ENCODE measurements around the gene ACOXL.

ACOXL gene

GRCh38 chr2:110872521-110872920, 140.1 kb downstream of the ACOXL start:
- FAIRE-seq (no peak), DNase-seq (ENCODE audit: insufficient read length, low spot score) (no peak)

GRCh38 chr2:110873056-110873502, 140.7 kb downstream of the ACOXL start:
- no peak for FAIRE-seq
- DNase-seq (ENCODE audit: insufficient read length, low spot score) = no peak

- DNase-seq (ENCODE audit: insufficient read length, low spot score) = no peak
- FAIRE-seq = no peak
Observed at GRCh38 chr2:110873597-110874452, 141.5 kb downstream of the ACOXL start.

GRCh38 chr2:110874453-110875383, 142.3 kb downstream of the ACOXL start:
- FAIRE-seq = no peak
- DNase-seq (ENCODE audit: insufficient read length, low spot score) = no peak

GRCh38 chr2:110875384-110875725, 143.0 kb downstream of the ACOXL start:
- FAIRE-seq = no peak
- DNase-seq (ENCODE audit: insufficient read length, low spot score) = no peak

GRCh38 chr2:110876167-110876999, 144.0 kb downstream of the ACOXL start:
- DNase-seq (ENCODE audit: insufficient read length, low spot score) (no peak), FAIRE-seq (no peak)

- no peak for FAIRE-seq
- no peak for DNase-seq (ENCODE audit: insufficient read length, low spot score)
Observed at GRCh38 chr2:110877031-110877827, 144.9 kb downstream of the ACOXL start.

GRCh38 chr2:110878150-110878549, 145.8 kb downstream of the ACOXL start:
- DNase-seq (ENCODE audit: insufficient read length, low spot score) (no peak), FAIRE-seq (no peak)

GRCh38 chr2:110881908-110882307, 149.5 kb downstream of the ACOXL start:
- FAIRE-seq = no peak
- no peak for DNase-seq (ENCODE audit: insufficient read length, low spot score)

- no peak for FAIRE-seq
Observed at GRCh38 chr2:110883406-110883805, 151.0 kb downstream of the ACOXL start.

GRCh38 chr2:110885256-110885655, 152.9 kb downstream of the ACOXL start:
- FAIRE-seq = no peak
- no peak for DNase-seq (ENCODE audit: insufficient read length, low spot score)

More at GRCh38 chr2:110883406-110883805, 151.0 kb downstream of the ACOXL start:
- DNase-seq (ENCODE audit: insufficient read length, low spot score) = no peak

- FAIRE-seq = no peak
- no peak for DNase-seq (ENCODE audit: insufficient read length, low spot score)
Observed at GRCh38 chr2:110886826-110887573, 154.6 kb downstream of the ACOXL start.

- DNase-seq (ENCODE audit: insufficient read length, low spot score) = no peak
- FAIRE-seq = no peak
Observed at GRCh38 chr2:110888411-110888810, 156.0 kb downstream of the ACOXL start.

GRCh38 chr2:110891626-110892025, 159.3 kb downstream of the ACOXL start:
- no peak for FAIRE-seq

GRCh38 chr2:110896226-110896625, 163.9 kb downstream of the ACOXL start:
- FAIRE-seq = no peak

More at GRCh38 chr2:110891626-110892025, 159.3 kb downstream of the ACOXL start:
- DNase-seq (ENCODE audit: insufficient read length, low spot score) = no peak

GRCh38 chr2:110897966-110898365, 165.6 kb downstream of the ACOXL start:
- DNase-seq (ENCODE audit: insufficient read length, low spot score) (no peak), FAIRE-seq (no peak)

More at GRCh38 chr2:110896226-110896625, 163.9 kb downstream of the ACOXL start:
- no peak for DNase-seq (ENCODE audit: insufficient read length, low spot score)

GRCh38 chr2:110900191-110900590, 167.8 kb downstream of the ACOXL start:
- no peak for FAIRE-seq

GRCh38 chr2:110903548-110903947, 171.2 kb downstream of the ACOXL start:
- no peak for DNase-seq (ENCODE audit: insufficient read length, low spot score)

More at GRCh38 chr2:110900191-110900590, 167.8 kb downstream of the ACOXL start:
- DNase-seq (ENCODE audit: insufficient read length, low spot score) = no peak

More at GRCh38 chr2:110903548-110903947, 171.2 kb downstream of the ACOXL start:
- FAIRE-seq = no peak
